ENCODE results near the gene RPL36AL.

RPL36AL gene

DNA sequence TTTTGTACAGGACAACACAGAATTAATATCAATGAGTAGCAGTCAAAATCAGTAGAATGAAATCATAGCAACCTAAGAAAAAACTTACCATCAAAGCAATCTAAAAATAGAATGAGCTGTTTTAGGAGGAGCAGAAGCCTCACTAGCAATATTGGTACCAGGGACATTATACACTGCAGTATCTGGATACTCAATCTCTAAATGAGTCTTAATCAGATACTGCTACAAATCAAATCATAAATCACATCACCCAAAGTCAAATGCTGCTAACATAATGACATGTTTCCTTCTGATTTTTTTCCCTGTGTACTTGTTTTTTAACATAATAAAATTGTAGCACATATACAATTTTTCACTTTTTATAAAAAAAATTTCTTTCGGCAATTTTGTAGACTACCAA, 42.3 kb downstream of the RPL36AL start:
- DNase-seq: no peak

- DNase-seq: no peak
Observed at GRCh38 chr14:49574038-49574437, 46.4 kb downstream of the RPL36AL start.

DNA sequence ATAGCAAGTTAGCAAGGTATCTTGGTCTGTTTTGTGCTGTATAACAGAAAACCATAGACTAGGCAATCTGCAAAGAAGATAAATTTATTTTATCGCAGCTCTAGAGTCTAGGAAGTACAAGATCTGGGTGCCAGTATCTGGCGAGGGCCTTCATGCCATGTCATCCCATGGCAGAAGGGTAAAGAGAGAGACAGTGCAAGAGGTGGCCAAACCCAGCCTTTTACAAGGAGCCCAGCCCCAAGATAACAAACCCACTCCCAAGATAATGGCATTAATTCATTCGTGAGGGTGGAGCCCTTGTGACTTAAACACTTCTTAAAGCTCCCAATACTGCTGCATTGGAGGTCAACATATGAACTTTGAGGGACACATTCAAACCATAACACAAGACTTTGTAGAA, 51.1 kb downstream of the RPL36AL start:
- DNase-seq: no peak

Measured in NCI-H1092 (cell line).